Endothelial cell of umbilical vein (primary cell): Measurements from ENCODE around the gene ALOX5AP. TPM values are rescaled to one million over a fixed set of nuclear protein-coding genes. Genes with fewer than 3 reads are reported as not detected.

Source experiments
- BruUV-seq: library from RNA; stranded (reverse); fragments of 400-500 nt; replicated peaks from 2 replicates; lab custom pipeline; 2021; lab: Mats Ljungman, UMichigan
- CTCF ChIA-PET: fragments of 300-600, 350-600 bp; sonication (Branson Sonifier 250); formaldehyde crosslinking; loops from one replicate; lab custom pipeline; 2021; ENCODE audit warnings: antibody characterized with exemption, inconsistent platforms; lab: Charles Lee
- POLR2A ChIA-PET: fragments of 300-600, 350-600 bp; sonication (Branson Sonifier 250); formaldehyde crosslinking; loops from one replicate; lab custom pipeline; 2021; ENCODE audit warnings: antibody characterized with exemption, inconsistent platforms; lab: Charles Lee
- DNase-seq: peaks from one replicate; pipeline ENCODE4 v3.0.0-alpha.2; 2011; ENCODE audit warnings: low read depth, low spot score
- FAIRE-seq: peaks from 2 replicates; lab custom pipeline; 2011; peaks lifted over from hg19 to GRCh38; lab: Jason Lieb, UNC
- H2AFZ ChIP-seq: 2 replicates; pipeline ENCODE4 v1.6.0; 2012; ENCODE audit warnings: low read depth, low read length, control low read depth, inconsistent platforms
- H3K27ac ChIP-seq: 2 replicates; pipeline ENCODE4 v1.5.1; 2011; ENCODE audit warnings: low read depth, mild to moderate bottlenecking, control low read depth, low read length, moderate library complexity; ENCODE audit not compliant: insufficient read depth
- H3K27me3 ChIP-seq, 2 experiments: 2 replicates each; pipeline versions ENCODE4 v1.6.0 to v1.6.1; 2011; ENCODE audit warnings: low read length in 2 of 2, mixed read lengths in 1 of 2; ENCODE audit not compliant: control insufficient read depth in 2 of 2, insufficient read depth in 2 of 2
- H3K36me3 ChIP-seq, 2 experiments: 2 replicates in 1 of 2; 3 replicates in 1 of 2; pipeline ENCODE4 v1.5.1; 2011; ENCODE audit warnings: low read length in 2 of 2, mild to moderate bottlenecking in 1 of 2, moderate library complexity in 1 of 2; ENCODE audit not compliant: control insufficient read depth in 2 of 2, insufficient read depth in 2 of 2; ENCODE audit errors: extremely low read depth in 1 of 2
- H3K4me1 ChIP-seq: 3 replicates; pipeline ENCODE4 v1.5.1; 2011; ENCODE audit warnings: mild to moderate bottlenecking, low read length; ENCODE audit not compliant: control insufficient read depth, insufficient read depth; ENCODE audit errors: extremely low read depth
- H3K4me2 ChIP-seq: 2 replicates; pipeline ENCODE4 v1.6.1; 2011; ENCODE audit warnings: low read length, control low read depth, mixed read lengths; ENCODE audit not compliant: insufficient read depth
- H3K4me3 ChIP-seq, 3 experiments: fragments of 200-600 bp in 1 of 3; sonication (generic), shearing (Covaris generic) in 1 of 3; replicated peaks in 1 of 3; 2 replicates each; pipeline ENCODE4 v1.5.1; 2011 to 2016; ENCODE audit warnings: control low read depth in 3 of 3, low read length in 3 of 3, mild to moderate bottlenecking in 2 of 3, inconsistent platforms in 1 of 3, low read depth in 1 of 3, moderate library complexity in 1 of 3; ENCODE audit not compliant: insufficient read depth in 1 of 3
- H3K79me2 ChIP-seq: 2 replicates; pipeline ENCODE4 v1.6.0; 2012; ENCODE audit warnings: low read length, inconsistent platforms; ENCODE audit not compliant: control insufficient read depth, insufficient read depth
- H3K9ac ChIP-seq: replicated peaks from 2 replicates; pipeline ENCODE3; 2011; ENCODE audit warnings: low read length, control low read depth; ENCODE audit not compliant: insufficient read depth; ENCODE audit errors: extremely low read depth
- H3K9me1 ChIP-seq: replicated peaks from 3 replicates; pipeline ENCODE4 v1.6.0; 2011; ENCODE audit warnings: mild to moderate bottlenecking, low read length; ENCODE audit not compliant: control insufficient read depth, insufficient read depth; ENCODE audit errors: extremely low read depth
- H3K9me3 ChIP-seq: replicated peaks from 2 replicates; pipeline ENCODE4 v1.5.1; 2012; ENCODE audit warnings: low read length, inconsistent platforms; ENCODE audit not compliant: control insufficient read depth, insufficient read depth
- H4K20me1 ChIP-seq: replicated peaks from 2 replicates; pipeline ENCODE3; 2011; ENCODE audit warnings: mild to moderate bottlenecking, low read length; ENCODE audit not compliant: control insufficient read depth, insufficient read depth; ENCODE audit errors: extremely low read depth
- EZH2 ChIP-seq: IDR thresholded peaks from 2 replicates; pipeline ENCODE4 v1.6.1; 2012; ENCODE audit warnings: borderline replicate concordance, low read depth, mild to moderate bottlenecking, moderate library complexity, low read length, inconsistent platforms; ENCODE audit not compliant: severe bottlenecking
- FOS ChIP-seq: IDR thresholded peaks from 2 replicates; pipeline ENCODE4 v1.6.1; 2011; ENCODE audit warnings: mild to moderate bottlenecking, low read length, moderate library complexity, borderline replicate concordance; ENCODE audit not compliant: insufficient read depth
- GATA2 ChIP-seq: IDR thresholded peaks from 2 replicates; pipeline ENCODE4 v1.7.0; 2011; ENCODE audit warnings: low read depth, mild to moderate bottlenecking, moderate library complexity, mixed read lengths, low read length; ENCODE audit not compliant: insufficient read length, insufficient read depth
- JUN ChIP-seq: IDR thresholded peaks from 2 replicates; pipeline ENCODE4 v1.6.1; 2011; ENCODE audit warnings: borderline replicate concordance, low read depth; ENCODE audit not compliant: insufficient read length, insufficient read depth
- MAX ChIP-seq: IDR thresholded peaks from 2 replicates; pipeline ENCODE4 v1.6.1; 2011; ENCODE audit not compliant: insufficient read depth, insufficient read length
- MYC ChIP-seq: IDR thresholded peaks from one replicate; pipeline ENCODE4 v1.6.1; 2011; ENCODE audit warnings: mild to moderate bottlenecking, low read depth, low read length
- POLR2A ChIP-seq: IDR thresholded peaks from 2 replicates; pipeline ENCODE4 v1.6.1; 2012; ENCODE audit warnings: low read depth, mild to moderate bottlenecking, control low read depth, low read length
- POLR2AphosphoS5 ChIP-seq: IDR thresholded peaks from 2 replicates; pipeline ENCODE4 v1.6.1; 2012; ENCODE audit warnings: low read depth, mild to moderate bottlenecking, control low read depth, low read length, moderate library complexity; ENCODE audit not compliant: insufficient read depth
- dilution Hi-C: fragments of 300-500 bp; cut with MboI; formaldehyde crosslinking; loops from one replicate; pipeline ENCODE4 v1.15.0; 2019; ENCODE audit warnings: low sequenced_read_pairs; ENCODE audit not compliant: extremely low pct_ligation_motif_present
- intact Hi-C: fragments of 100-400 bp; cut with micrococcal nuclease; formaldehyde crosslinking; loops from one replicate; pipeline ENCODE4 v1.10.0; 2022
- polyA plus RNA-seq, 4 experiments: library from polyadenylated mRNA; depleted of rRNA in 3 of 4; stranded (reverse) in 3 of 4; unstranded in 1 of 4; fragments of >200 nt; gene quantifications; 2 replicates each; pipeline versions ENCODE4 v1.2.1 to v1.2.3, GENCODE V29; 2011 to 2012; ENCODE audit warnings: missing spikeins in 1 of 4
- total RNA-seq: library from RNA; stranded (reverse); gene quantifications from 2 replicates; pipeline ENCODE4 v1.2.3, GENCODE V29; 2021
- TF ChIP-seq, protein P1 (sequence below), 2 donors: IDR thresholded peaks; 1 replicate in 1 of 2; 2 replicates in 1 of 2; pipeline ENCODE4 v1.5.1; 2011; ENCODE audit warnings: low read length in 2 of 2, mild to moderate bottlenecking in 2 of 2, moderate library complexity in 2 of 2, control low read depth in 1 of 2, inconsistent platforms in 1 of 2, low read depth in 1 of 2; ENCODE audit not compliant: insufficient read depth in 1 of 2; ENCODE audit errors: extremely low read depth in 1 of 2

The ALOX5AP gene
- total and polyA plus RNA-seq, 2 donors (not counting 3 experiments of a cell fraction or from before 2014, with no cell fraction given) = 1.8 TPM; not detected in 1

- no peak for TF ChIP-seq POLR2AphosphoS5
- TF ChIP-seq POLR2A = no peak
- no peak for TF ChIP-seq MYC
- no peak for TF ChIP-seq EZH2
- TF ChIP-seq FOS = no peak
- TF ChIP-seq MAX = no peak
- TF ChIP-seq JUN = no peak
- TF ChIP-seq GATA2 = no peak
- TF ChIP-seq, protein P1, sequence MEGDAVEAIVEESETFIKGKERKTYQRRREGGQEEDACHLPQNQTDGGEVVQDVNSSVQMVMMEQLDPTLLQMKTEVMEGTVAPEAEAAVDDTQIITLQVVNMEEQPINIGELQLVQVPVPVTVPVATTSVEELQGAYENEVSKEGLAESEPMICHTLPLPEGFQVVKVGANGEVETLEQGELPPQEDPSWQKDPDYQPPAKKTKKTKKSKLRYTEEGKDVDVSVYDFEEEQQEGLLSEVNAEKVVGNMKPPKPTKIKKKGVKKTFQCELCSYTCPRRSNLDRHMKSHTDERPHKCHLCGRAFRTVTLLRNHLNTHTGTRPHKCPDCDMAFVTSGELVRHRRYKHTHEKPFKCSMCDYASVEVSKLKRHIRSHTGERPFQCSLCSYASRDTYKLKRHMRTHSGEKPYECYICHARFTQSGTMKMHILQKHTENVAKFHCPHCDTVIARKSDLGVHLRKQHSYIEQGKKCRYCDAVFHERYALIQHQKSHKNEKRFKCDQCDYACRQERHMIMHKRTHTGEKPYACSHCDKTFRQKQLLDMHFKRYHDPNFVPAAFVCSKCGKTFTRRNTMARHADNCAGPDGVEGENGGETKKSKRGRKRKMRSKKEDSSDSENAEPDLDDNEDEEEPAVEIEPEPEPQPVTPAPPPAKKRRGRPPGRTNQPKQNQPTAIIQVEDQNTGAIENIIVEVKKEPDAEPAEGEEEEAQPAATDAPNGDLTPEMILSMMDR (IDR thresholded peaks at IDR 0.05; ENCODE audit: extremely low read depth in 1 of 2, insufficient read depth in 1 of 2, low read depth in 1 of 2, low read length in 2 of 2) = no peak
- H3K4me2 ChIP-seq = no peak overlapping the region
- H2AFZ ChIP-seq = no peak overlapping the region
- no peaks in the 10 kb centered on the region for H3K79me2 ChIP-seq
- intact Hi-C loops = no loop called here
- DNase-seq (no peak), FAIRE-seq (no peak)
- H3K9me1 ChIP-seq = no peaks in the 10 kb centered on the region
- BruUV-seq = no TSS peak
- H3K9ac ChIP-seq = no peak overlapping the region
- ChIA-PET CTCF (no interaction called here), POLR2A (no interaction called here)
- H3K4me3 ChIP-seq = no peak overlapping the region
- peaks cover 12% of the 10 kb centered on the region for H3K4me1 ChIP-seq
- dilution Hi-C loops = no loop called here
- no peaks in the 10 kb centered on the region for H3K27me3 ChIP-seq
- no peaks in the 10 kb centered on the region for H3K36me3 ChIP-seq
- H3K27ac ChIP-seq = no peak overlapping the region
- H3K9me3 ChIP-seq = no peaks in the 10 kb centered on the region
- no peaks in the 10 kb centered on the region for H4K20me1 ChIP-seq
Measured at GRCh38 chr13:30750036-30750435, 14.7 kb downstream of the ALOX5AP start.
